NCI-H2196 (cell line): ENCODE measurements around the gene LARGE2.

Source experiments
- DNase-seq: peaks from one replicate; lab custom pipeline; 2025; ENCODE audit not compliant: unreplicated experiment; lab: John Stamatoyannopoulos, UW

Gene LARGE2

GRCh38 chr11:45928535-45929215 lies 6.2 kb downstream of the LARGE2 start:
- DNase-seq, result no peak

GRCh38 chr11:45929486-45930030 lies 7.1 kb downstream of the LARGE2 start:
- no peak for DNase-seq

DNA sequence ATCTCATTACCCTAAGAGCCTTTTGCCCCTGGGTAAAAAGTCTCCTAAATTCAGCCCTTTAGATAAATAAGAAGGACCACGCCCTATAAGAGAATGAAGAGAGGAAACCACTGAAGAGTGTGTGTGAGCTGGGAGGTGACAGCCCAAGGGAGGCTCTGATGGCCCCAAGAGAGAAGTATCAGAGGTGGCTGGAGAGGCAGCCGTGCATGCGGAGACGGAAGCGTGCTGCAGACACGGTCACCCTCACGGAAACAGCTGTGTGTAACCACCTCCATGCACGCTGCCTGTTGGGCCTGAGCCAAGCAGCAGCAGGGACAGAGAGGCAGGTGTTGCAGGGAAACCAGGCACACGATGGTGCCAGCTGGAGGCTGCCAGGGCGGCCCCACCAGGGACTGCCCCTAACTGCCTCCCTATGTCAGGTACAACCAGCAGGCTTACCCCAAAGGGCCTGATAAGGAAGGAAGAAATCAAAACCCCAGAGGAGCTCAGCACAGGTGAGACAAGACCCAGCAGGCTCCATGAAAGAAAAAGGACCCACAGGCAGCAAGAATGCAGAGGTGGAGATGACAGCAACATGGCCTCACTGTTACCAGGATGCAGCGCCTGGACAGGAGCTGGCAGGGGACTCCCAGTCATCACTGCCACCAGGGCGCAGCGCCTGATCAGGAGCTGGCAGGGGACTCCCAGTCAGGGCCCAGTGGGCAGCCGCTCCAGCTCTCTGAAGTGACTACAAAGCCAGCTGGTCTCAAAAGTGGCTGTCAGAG lies 7.8 kb downstream of the LARGE2 start:
- DNase-seq, result peak; percentile 84

DNA sequence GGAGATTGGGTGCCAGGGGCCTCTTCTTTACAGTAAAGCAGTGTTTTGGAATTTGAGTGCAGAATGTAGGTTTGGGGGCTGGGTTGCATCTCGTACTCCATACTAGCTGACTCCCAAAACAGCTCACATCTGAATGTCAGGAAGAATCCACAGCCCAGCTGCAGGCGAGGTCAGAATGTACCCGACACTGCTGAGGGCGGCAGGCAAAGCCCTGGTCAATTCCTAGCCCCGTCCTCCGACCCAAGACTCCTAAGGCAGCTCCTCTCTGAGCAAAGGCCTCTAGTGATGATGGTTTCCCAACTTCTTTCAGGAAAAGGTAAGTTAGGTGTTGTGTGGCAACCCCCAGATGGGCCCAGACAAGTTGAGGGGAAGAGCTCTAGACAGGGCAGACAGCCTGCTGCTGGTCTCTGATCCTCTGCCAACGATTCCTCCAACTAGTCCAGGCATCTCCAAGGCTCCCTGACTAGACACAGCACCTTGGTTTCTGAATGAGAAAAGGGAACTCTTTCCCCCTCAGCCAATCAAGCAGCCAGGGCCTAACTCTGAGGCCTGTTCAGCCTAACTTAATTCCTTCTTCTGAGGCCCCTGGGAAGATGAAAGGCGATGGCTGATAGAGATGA lies 8.6 kb downstream of the LARGE2 start:
- no peak for DNase-seq

- no peak for DNase-seq
Observed at GRCh38 chr11:45931739-45932138, 9.3 kb downstream of the LARGE2 start.

GRCh38 chr11:45932217-45932616 lies 9.8 kb downstream of the LARGE2 start:
- DNase-seq, result no peak

DNA sequence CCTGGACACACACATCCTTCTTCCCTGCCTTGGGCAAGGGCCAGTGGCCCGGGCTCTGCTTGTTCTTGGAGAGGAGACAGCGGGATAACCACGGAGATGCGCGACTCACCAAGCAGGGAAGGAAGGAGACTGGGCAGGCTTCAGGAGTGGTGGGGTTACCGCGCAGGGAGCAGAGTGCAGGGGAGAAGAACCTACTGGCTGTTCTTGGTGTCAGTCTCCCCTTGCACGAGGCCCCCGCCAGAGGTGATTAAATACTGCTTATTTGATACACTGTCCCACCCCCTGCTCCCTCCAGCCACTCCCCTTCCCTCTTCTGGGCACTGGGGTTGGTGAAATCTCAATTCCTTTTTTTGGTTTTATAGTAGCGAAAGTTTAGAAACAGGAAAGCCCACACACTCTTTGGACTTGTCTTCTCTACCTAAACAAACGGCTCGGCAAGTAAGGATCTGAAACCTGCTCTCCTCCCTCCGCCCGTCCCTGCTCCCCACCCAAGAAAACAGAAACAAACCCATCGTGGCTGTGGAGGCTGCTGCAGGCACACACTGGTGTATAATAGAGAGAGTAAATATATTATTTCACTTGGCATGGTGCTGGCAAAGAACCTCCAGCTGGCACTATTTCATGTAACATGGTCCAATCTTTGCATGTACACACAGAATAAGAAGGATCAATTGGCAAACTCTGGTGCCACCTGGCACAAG lies 10.8 kb downstream of the LARGE2 start:
- DNase-seq, result no peak

DNA sequence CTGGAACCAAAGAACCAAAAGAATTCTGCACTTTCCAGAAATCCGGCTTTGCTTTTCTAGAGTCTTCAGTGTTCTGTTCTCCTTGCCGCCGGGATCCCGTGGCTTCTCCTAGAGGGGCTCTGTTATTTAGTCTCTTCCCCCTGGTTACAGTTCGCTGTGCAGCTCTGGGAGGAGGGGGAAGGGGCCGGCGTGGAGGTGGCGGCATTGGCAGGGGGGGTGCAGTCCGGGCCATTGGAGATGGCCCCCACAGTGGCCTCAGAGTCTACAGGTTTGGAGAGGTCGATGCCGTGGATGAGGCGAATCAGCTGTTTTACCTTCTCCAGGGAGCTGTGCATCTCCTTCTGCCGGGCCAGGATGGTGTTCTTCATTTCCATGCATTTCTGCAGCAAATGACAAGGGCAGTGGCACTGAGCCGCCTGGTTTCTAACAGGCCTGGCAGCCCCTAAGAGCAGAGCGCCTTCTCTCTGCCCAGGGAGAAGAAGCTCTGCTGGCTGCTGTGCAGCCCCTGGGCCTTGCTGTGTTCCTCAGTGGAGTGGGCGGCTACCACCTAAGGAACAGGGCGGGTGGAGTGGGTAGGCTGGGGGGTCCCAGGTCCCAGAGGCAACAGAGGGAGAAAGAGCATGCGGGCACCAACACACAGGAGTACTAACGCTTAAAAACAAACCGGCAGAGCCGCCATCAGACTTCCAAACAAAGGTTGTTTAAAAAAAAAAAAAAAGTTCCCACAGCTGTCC lies 11.6 kb downstream of the LARGE2 start:
- no peak for DNase-seq

DNA sequence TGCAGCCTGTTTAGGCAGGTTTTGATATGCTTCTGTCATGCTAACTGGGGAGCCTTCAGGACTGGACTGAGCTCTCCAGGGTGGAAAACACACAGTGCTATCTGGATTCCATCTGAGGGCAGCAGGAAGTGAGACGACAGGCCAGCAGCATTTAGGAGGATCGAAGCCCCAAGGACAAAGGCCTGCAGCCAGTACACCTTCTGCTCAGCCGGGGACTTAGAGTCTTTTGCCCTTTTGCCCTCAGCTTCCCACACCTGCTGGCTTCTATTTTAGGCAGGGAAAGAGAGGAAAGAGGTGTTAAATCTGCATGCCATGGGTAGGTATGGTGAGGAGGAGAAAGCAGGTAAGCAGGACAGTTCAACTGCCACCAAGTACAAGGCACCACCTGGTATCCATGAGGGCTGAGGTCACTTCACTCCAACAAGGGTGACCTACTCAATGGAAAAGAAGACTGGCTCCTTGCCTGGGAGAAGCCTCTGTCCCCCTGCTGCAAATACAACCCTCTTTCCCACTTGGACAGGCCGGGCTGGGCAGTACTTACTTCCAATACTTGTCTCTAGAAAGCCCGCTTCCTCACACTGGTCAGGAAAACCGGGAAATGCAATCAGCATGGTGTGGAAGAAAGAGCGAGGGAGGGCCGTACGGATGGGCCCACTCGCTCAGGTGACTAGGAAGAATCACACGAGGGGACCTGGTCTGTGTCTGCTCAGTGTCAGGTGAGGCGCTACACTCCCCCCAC lies 12.3 kb downstream of the LARGE2 start:
- no peak for DNase-seq

GRCh38 chr11:45935349-45936064 lies 13.1 kb downstream of the LARGE2 start:
- DNase-seq, result no peak

GRCh38 chr11:45936511-45937054 lies 14.1 kb downstream of the LARGE2 start:
- DNase-seq, result no peak

GRCh38 chr11:45937916-45938315 lies 15.5 kb downstream of the LARGE2 start:
- no peak for DNase-seq

DNA sequence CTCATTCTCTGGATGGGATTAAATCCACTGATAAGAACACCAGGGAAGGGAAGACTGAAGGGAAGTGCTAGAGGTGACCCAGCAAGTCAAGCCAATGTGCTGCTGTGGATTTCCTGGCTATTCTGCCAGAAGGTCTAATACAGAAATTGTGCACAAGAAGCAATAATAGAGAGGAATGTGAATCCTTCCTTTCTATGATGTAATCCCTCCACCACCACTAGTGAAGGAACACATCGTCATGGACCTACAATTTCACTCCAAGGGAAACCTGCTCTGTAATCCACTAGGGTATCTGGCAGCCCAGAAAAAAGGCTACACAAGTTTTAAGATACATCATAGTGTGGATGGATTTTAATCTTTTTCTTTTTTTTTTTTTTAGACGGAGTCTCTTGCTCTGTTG lies 17.4 kb downstream of the LARGE2 start:
- no peak for DNase-seq

- no peak for DNase-seq
Observed at GRCh38 chr11:45941285-45941684, 18.8 kb downstream of the LARGE2 start.

DNA sequence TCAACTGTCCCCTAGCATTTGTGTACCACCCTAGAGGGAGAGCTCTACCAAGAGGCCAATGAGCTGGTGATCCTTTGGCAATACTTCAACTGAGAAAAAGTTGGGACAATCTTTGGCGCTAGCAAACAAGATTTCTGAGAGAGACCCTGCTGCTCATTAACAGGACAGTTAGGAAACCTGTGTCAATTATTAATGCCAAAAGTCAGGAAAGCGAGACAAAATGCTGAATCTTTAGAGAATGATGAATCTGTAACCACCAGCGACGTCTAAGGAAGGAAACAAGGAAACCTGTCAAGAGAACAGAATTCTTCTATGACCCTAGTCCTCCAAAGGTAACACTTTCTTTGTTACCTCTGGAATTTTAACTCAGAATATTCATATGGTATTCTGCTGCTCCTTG lies 19.9 kb downstream of the LARGE2 start:
- DNase-seq, result no peak

DNA sequence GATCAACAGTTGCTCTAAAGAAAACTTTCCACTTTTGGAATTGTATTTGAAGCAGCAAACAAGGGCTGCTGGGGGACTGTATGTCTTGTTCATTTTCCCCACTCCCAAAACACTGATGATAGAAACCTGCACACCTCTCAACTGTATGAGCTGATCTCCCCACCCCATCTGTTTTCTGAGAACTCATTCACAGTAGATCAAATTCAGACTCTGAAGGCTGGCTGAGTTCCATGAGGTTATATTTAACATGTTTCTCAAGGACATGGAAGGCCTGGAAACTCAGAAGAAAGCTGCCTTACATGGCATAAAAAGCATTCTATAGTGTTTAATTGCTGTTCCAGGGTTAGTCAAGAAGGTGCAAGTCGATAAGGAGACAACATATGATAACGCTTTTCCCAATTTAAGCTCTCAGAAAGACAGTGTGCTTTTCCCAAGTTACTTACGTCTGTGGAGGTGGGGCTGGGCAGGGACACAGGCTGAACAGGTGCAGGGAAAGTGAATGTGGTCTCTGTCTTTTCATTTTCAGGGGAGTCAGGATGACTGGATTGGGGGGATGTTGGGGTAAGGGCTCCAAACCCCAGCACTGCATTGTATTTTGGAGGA lies 23.0 kb downstream of the LARGE2 start:
- DNase-seq, result no peak

GRCh38 chr11:45947885-45948284 lies 25.4 kb downstream of the LARGE2 start:
- DNase-seq, result no peak

DNA sequence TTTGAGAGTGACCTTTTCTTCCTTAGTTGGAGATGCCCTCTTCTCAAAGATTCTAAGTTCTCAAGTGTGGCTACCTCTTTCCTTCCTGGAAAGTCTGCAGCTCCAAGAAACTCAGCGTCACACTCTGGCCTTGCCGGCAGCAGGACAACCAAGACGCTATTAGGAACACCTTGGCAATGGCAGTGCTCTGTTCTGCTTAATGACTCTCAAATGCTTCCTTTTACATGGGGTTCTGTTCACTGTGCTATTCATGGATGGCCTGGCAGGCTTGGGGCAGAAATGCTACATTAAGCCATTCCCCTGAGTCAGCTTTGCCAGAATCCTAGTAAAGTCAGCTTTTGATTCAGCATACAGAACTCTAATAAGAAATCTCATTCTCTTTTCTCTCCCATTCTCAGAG lies 25.9 kb downstream of the LARGE2 start:
- DNase-seq, result no peak

- DNase-seq, result no peak
Observed at GRCh38 chr11:45949992-45950407, 27.5 kb downstream of the LARGE2 start.
